HFF-Myc (cell line): ENCODE measurements around the gene CHP1.

Experiments
- DNase-seq: peaks from one replicate; pipeline ENCODE4 v3.0.0-alpha.2; 2011; ENCODE audit warnings: low read depth; ENCODE audit errors: extremely low read depth
- H3K4me3 ChIP-seq: replicated peaks from 2 replicates; pipeline ENCODE4 v1.5.1; 2011; ENCODE audit warnings: low read depth, mild to moderate bottlenecking, control low read depth, low read length
- CTCF ChIP-seq: IDR thresholded peaks from 2 replicates; pipeline ENCODE4 v1.5.1; 2012; ENCODE audit warnings: mild to moderate bottlenecking, low read depth, low read length, control low read depth; ENCODE audit errors: missing control alignments

Gene CHP1

GRCh38 chr15:41323611-41324010 lies 92.5 kb downstream of the CHP1 start:
- no peak for TF ChIP-seq CTCF
- no peak for DNase-seq
- H3K4me3 ChIP-seq = no peak overlapping the region

- TF ChIP-seq CTCF = no peak
- DNase-seq = no peak
- peak overlapping the region; percentile 88 for H3K4me3 ChIP-seq
These were observed 100.2 kb downstream of the CHP1 start for GRCh38 chr15:41331281-41331680.
